ENCODE measurements around the gene DTNB. TPM values are rescaled to one million over a fixed set of nuclear protein-coding genes. Genes with fewer than 3 reads are reported as not detected.

Gene DTNB
- total and polyA plus RNA-seq, 10 of the 15 experiments (the other 5 are each of a cell fraction or from before 2014, with no cell fraction given), result 4.5 to 30.6 (median 11.9) TPM

GRCh38 chr2:25380586-25381375 lies 292.6 kb downstream of the DTNB start:
- Histone ChIP-seq H3K9me3 (replicated peaks; ENCODE audit: control insufficient read depth, insufficient read depth, low read length) (no peaks in the 10 kb centered on the region; the same call in 2 of the 3 replicates), H3K79me2 (ENCODE audit: control insufficient read depth, insufficient read depth, low read length) (no peaks in the 10 kb centered on the region), H3K4me1 (ENCODE audit: control insufficient read depth, insufficient read depth, low read length) (peaks cover 39% of the 10 kb centered on the region), H2AFZ (ENCODE audit: control insufficient read depth, low read depth, low read length) (no peak overlapping the region), H3K9ac (ENCODE audit: control insufficient read depth, insufficient read depth, low read length) (no peak overlapping the region), H3K27me3 (replicated peaks in 1 of 2; ENCODE audit: control insufficient read depth in 2 of 2, insufficient read depth in 2 of 2, low read length in 1 of 2) (no peaks in the 10 kb centered on the region), H3K4me2 (ENCODE audit: control insufficient read depth, insufficient read depth) (no peak overlapping the region), H3K4me3 (no peak overlapping the region), H3K27ac (ENCODE audit: control insufficient read depth, insufficient read depth) (no peak overlapping the region), H4K20me1 (ENCODE audit: control insufficient read depth, insufficient read depth) (no peaks in the 10 kb centered on the region), H3K36me3 (ENCODE audit: control insufficient read depth in 2 of 2, insufficient read depth in 2 of 2, low read length in 1 of 2) (no peaks in the 10 kb centered on the region)
- TF ChIP-seq EED (IDR thresholded peaks at IDR 0.05; ENCODE audit: low read depth) (no peak), ETV6 (conservative IDR thresholded peaks at IDR 0.05 in 1 of 2, IDR thresholded peaks at IDR 0.05 in 1 of 2; ENCODE audit: borderline replicate concordance in 1 of 2, low read depth in 1 of 2) (no peak), HDAC6 (IDR thresholded peaks at IDR 0.05; ENCODE audit: unreplicated experiment) (no peak), SMAD1 (IDR thresholded peaks at IDR 0.05; ENCODE audit: low read depth, partially characterized antibody) (no peak), GATAD2B (conservative IDR thresholded peaks at IDR 0.05; ENCODE audit: low read depth) (no peak), BHLHE40 (IDR thresholded peaks at IDR 0.05; ENCODE audit: borderline replicate concordance in 1 of 2, low read depth in 2 of 2, low read length in 1 of 2) (peak in 1 of 2 experiments; percentile 30; a peak in 1 of 4 replicates), POU2F2 (IDR thresholded peaks at IDR 0.05; ENCODE audit: borderline replicate concordance, low read depth, low read length) (no peak), ZNF24 (IDR thresholded peaks at IDR 0.05) (no peak)
- 86% methylated on average over 12 of the region's 12 CpGs for WGBS (ENCODE audit: insufficient coverage, insufficient replicate concordance, low lambda C conversion rate, missing lambda C conversion rate)
- CTCF ChIA-PET, result interaction anchor here (0.6 to 8.5 kb wide), 3 partner anchors 12 to 66 kb away, joined by 3 to 126 read pairs (median 6); no protein-coding TSS in a partner anchor
- SMC1A ChIA-PET (ENCODE audit: uncharacterized antibody, unreplicated experiment), result interaction anchor here (0.8 to 13.4 kb wide), 10 partner anchors 8 to 284 kb away, joined by 3 to 92 read pairs (median 4); no protein-coding TSS in a partner anchor
- no peak for ATAC-seq
- in situ Hi-C loops (cut with MboI), result no loop called here
- DNase-seq (ENCODE audit: low read depth, low spot score), result no peak
- intact Hi-C loops (cut with micrococcal nuclease; ENCODE audit: unreplicated experiment), result no loop called here
- RAD21 ChIA-PET (ENCODE audit: unreplicated experiment), result interaction anchor here (0.8 to 6.8 kb wide), 7 partner anchors 8 to 39 kb away, joined by 3 to 78 read pairs (median 5); no protein-coding TSS in a partner anchor
- BruUV-seq (replicated peaks), result no TSS peak
- POLR2A ChIA-PET, result interaction anchor here (0.6 to 8.6 kb wide), 7 partner anchors 10 to 306 kb away, joined by 3 to 73 read pairs (median 5); no protein-coding TSS in a partner anchor
- FAIRE-seq, result no peak

All from GM12878 (cell line).